GM21526 (cell line): Measurements from ENCODE around the gene TUFT1.
"Not testable (repeated sequence)": the region's sequence is repeated elsewhere in the genome, so short reads cannot be mapped to it uniquely, and the experiment has no call there.

Source experiments
- ATAC-seq: cut with Tn5 transposase; IDR thresholded peaks from one replicate; pipeline ENCODE4 v1.9.1; 2021; ENCODE audit warnings: moderate library complexity; ENCODE audit not compliant: unreplicated experiment, low FRiP score

Gene TUFT1

GRCh38 chr1:151611832-151612500 is 71.9 kb downstream of the TUFT1 start, which contains the start of gene SNX27:
TSS of gene SNX27 (plus strand) at chr1:151612050. CDS start at chr1:151612202, 152 bp downstream.
- ATAC-seq: peak; percentile 91

GRCh38 chr1:151612501-151613281 is 72.6 kb downstream of the TUFT1 start:
- ATAC-seq: no peak

- ATAC-seq: no peak
Measured at GRCh38 chr1:151613282-151613780, 73.2 kb downstream of the TUFT1 start.

GRCh38 chr1:151615711-151616504 is 75.8 kb downstream of the TUFT1 start:
- ATAC-seq: no peak

- no peak for ATAC-seq
Measured at GRCh38 chr1:151616505-151616849, 76.4 kb downstream of the TUFT1 start.

- no peak for ATAC-seq
Measured at GRCh38 chr1:151618003-151618402, 77.9 kb downstream of the TUFT1 start.

- no peak for ATAC-seq
Measured at GRCh38 chr1:151618470-151618869, 78.4 kb downstream of the TUFT1 start.

- ATAC-seq: not testable (repeated sequence)
Measured at GRCh38 chr1:151618996-151619395, 78.9 kb downstream of the TUFT1 start.

- ATAC-seq: no peak
Measured at GRCh38 chr1:151619489-151620093, 79.5 kb downstream of the TUFT1 start.

GRCh38 chr1:151620286-151620685 is 80.2 kb downstream of the TUFT1 start:
- ATAC-seq: no peak

GRCh38 chr1:151621351-151621750 is 81.2 kb downstream of the TUFT1 start:
- no peak for ATAC-seq

GRCh38 chr1:151624783-151625182 is 84.7 kb downstream of the TUFT1 start:
- no peak for ATAC-seq

- ATAC-seq: no peak
Measured at GRCh38 chr1:151626740-151627334, 86.7 kb downstream of the TUFT1 start.

- no peak for ATAC-seq
Measured at GRCh38 chr1:151629278-151629677, 89.2 kb downstream of the TUFT1 start.
